ENCODE measurements around the gene WDR4. TPM values are rescaled to one million over a fixed set of nuclear protein-coding genes. Genes with fewer than 3 reads are reported as not detected.

WDR4 gene
- total RNA-seq, 1 donor from 2014 or later = 6.0 TPM

DNA sequence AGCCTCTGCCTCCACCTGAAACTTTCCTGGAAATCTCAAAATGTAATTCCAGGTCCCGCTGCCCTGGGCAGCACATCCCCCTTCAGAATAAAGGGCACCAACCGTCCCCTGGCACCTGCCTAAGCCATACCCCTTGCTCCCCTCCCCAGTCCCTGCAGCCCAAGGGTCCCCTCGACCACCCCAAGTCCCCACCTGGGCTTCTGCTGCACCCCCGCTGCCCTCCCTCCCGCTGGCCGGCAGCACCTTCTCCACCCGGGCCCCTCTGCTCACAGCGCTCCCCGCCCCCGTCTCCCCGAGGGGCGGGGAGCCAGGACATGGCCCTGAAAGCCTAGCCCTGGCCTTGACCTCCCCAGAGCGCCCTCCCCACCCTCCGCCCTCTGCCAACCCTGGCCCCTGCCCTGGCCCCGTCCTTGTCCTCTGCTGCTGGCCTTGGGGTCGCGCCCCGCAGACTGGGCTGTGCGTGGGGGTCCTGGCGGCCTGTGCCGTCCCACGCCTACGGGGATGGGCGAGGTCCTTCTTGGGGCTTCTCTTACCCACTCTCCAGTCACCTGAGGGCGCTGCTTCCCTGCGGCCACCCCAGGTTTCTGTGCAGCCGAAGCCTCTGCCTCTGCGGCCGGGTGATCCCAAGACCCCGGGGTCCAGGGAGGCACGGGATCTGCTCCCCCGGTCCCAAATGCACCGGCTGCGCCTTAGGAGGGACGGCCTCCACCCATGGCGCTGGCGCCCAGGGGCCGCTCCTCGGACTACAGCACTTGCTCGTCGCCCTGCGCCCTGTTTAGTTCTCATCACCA lies 41.7 kb downstream of the WDR4 start:
- DNase-seq = peak; percentile 13

DNA sequence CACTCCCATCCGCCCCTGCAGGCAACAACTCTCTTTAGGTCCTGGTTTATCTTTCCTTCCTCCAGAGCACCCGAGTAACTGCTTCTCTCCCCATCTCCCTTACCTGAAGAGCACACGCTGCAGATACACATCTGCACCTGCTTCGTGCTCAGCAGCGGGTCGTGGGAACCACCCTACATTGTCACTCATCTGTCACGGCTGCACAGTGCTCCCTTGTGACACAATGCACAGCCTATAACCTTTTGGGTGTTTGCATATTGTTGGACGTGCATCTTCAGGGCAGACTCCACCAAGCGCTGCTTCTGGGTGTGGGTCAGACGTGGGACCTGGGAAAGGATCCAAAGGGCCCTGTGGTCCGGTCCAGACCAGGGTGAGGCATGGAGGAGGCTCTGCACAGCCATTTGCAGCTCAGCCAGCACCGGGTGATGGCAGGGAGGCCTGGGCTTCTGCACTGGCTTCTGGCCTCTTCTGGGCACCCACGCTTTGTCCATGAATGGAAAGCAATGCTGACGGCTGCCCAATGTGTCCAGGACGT lies 42.5 kb downstream of the WDR4 start:
- peaks cover 6% of the 10 kb centered on the region for H3K4me1 ChIP-seq
- H3K27me3 ChIP-seq (ENCODE audit: low read depth) = peaks cover 15% of the 10 kb centered on the region
- H3K27ac ChIP-seq (replicated peaks) = no peak overlapping the region
- TF ChIP-seq, protein P1, sequence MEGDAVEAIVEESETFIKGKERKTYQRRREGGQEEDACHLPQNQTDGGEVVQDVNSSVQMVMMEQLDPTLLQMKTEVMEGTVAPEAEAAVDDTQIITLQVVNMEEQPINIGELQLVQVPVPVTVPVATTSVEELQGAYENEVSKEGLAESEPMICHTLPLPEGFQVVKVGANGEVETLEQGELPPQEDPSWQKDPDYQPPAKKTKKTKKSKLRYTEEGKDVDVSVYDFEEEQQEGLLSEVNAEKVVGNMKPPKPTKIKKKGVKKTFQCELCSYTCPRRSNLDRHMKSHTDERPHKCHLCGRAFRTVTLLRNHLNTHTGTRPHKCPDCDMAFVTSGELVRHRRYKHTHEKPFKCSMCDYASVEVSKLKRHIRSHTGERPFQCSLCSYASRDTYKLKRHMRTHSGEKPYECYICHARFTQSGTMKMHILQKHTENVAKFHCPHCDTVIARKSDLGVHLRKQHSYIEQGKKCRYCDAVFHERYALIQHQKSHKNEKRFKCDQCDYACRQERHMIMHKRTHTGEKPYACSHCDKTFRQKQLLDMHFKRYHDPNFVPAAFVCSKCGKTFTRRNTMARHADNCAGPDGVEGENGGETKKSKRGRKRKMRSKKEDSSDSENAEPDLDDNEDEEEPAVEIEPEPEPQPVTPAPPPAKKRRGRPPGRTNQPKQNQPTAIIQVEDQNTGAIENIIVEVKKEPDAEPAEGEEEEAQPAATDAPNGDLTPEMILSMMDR (IDR thresholded peaks at IDR 0.05; ENCODE audit: borderline replicate concordance) = no peak
- no peaks in the 10 kb centered on the region for H3K9me3 ChIP-seq (replicated peaks)
- H3K36me3 ChIP-seq = peaks cover 15% of the 10 kb centered on the region
- no peak for DNase-seq
- intact Hi-C loops (cut with micrococcal nuclease) = no loop called here
- H3K4me3 ChIP-seq = no peak overlapping the region

More for the DNA sequence above, 41.7 kb downstream of the WDR4 start:
- TF ChIP-seq, protein P1 (IDR thresholded peaks at IDR 0.05; ENCODE audit: borderline replicate concordance) = no peak
- Histone ChIP-seq H3K36me3 (peaks cover 21% of the 10 kb centered on the region), H3K27ac (replicated peaks) (no peak overlapping the region), H3K9me3 (replicated peaks) (no peaks in the 10 kb centered on the region), H3K27me3 (ENCODE audit: low read depth) (peaks cover 7% of the 10 kb centered on the region), H3K4me1 (peaks cover 6% of the 10 kb centered on the region), H3K4me3 (no peak overlapping the region)
- intact Hi-C loops (cut with micrococcal nuclease) = no loop called here

DNA sequence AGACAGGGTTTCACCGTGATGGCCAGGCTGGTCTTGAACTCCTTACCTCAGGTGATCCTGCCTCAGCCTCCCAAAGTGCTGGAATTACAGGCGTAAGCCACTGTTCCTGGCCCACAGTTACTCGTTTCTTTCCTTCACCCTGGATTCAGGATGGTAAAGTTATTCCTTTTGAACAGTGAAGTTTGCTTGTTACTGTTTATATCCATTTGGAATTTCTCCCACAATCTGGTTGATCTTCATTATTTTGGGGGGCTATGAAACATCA lies 43.0 kb downstream of the WDR4 start:
- H3K9me3 ChIP-seq (replicated peaks) = no peaks in the 10 kb centered on the region
- H3K27ac ChIP-seq (replicated peaks) = no peak overlapping the region
- H3K4me3 ChIP-seq = no peak overlapping the region
- intact Hi-C loops (cut with micrococcal nuclease) = no loop called here
- peaks cover 6% of the 10 kb centered on the region for H3K4me1 ChIP-seq
- peaks cover 20% of the 10 kb centered on the region for H3K27me3 ChIP-seq (ENCODE audit: low read depth)
- TF ChIP-seq, protein P1 (IDR thresholded peaks at IDR 0.05; ENCODE audit: borderline replicate concordance) = no peak
- DNase-seq = no peak
- peaks cover 11% of the 10 kb centered on the region for H3K36me3 ChIP-seq

- DNase-seq = no peak
- Histone ChIP-seq H3K4me3 (no peak overlapping the region), H3K27me3 (ENCODE audit: low read depth) (peaks cover 25% of the 10 kb centered on the region), H3K4me1 (peaks cover 6% of the 10 kb centered on the region), H3K27ac (replicated peaks) (no peak overlapping the region), H3K36me3 (peaks cover 7% of the 10 kb centered on the region), H3K9me3 (replicated peaks) (no peaks in the 10 kb centered on the region)
- TF ChIP-seq, protein P1 (IDR thresholded peaks at IDR 0.05; ENCODE audit: borderline replicate concordance) = no peak
- intact Hi-C loops (cut with micrococcal nuclease) = no loop called here
These were observed 43.5 kb downstream of the WDR4 start for GRCh38 chr21:42835611-42836401.

DNA sequence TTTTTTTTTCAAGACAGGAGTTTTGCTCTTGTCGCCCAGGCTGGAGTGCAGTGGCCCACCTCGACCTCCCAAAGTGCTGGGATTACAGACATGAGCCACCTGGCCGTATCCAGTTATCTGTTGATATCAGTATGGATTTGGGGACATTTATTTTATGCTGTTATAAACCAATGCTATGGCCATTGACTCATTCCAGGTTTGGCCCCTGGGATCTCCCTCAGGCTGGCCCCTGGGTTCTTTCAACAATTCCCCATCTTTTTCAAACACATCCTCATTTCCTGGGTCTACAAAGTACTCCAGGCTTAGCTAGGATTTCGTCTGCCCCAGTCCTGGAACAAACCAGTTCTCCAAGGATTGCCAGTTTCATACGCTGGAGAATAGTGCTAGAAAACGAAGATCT lies 44.1 kb downstream of the WDR4 start:
- no peaks in the 10 kb centered on the region for H3K9me3 ChIP-seq (replicated peaks)
- H3K27me3 ChIP-seq (ENCODE audit: low read depth) = peaks cover 31% of the 10 kb centered on the region
- TF ChIP-seq, protein P1 (IDR thresholded peaks at IDR 0.05; ENCODE audit: borderline replicate concordance) = no peak
- DNase-seq = no peak
- intact Hi-C loops (cut with micrococcal nuclease) = no loop called here
- H3K4me3 ChIP-seq = no peak overlapping the region
- H3K27ac ChIP-seq (replicated peaks) = no peak overlapping the region
- peaks cover under 1% of the 10 kb centered on the region for H3K36me3 ChIP-seq
- H3K4me1 ChIP-seq = peaks cover 6% of the 10 kb centered on the region

Measured in left ventricle myocardium inferior (tissue), 1 donor.